Measurements from ENCODE around the gene SLC7A6OS.

The SLC7A6OS gene

DNA sequence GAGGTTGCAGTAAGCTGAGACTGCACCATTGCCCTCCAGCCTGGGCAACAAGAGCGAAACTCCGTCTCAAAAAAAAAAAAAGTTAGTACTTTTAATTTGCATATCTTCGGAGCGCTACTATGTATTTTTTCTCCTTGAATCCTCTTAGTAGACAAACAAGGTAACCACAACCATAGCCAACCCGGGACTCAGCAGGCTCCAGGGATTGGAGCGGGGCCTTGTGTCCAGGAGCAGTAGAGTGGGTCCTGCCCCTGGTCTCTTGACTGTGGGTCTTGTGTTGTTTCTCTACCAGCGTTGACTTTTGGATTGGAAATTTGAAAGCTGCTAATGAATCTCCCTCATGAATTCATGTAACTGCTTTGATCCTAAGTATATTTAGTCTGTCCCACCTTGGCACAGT is 32.4 kb upstream of the SLC7A6OS start:
- DNase-seq, result no peak

DNA sequence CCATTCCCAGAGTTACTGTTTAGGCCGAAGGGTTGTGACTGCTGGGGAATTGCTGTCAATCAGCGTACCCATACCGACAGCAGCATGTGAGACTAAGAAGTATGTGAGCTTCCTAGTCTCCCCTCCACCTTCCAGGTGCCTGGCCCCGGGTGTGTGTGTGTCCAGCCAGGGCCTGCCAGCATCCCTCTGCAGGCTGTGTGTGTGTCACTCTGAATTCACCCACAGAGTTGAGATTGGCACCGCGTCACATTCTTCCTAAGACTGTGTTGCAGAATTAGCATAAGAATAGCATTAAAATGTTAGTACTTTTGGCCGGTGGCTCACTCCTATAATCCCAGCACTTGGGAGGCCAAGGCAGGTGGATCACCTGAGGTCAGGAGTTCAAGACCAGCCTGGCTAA is 31.9 kb upstream of the SLC7A6OS start:
- DNase-seq, result no peak

DNA sequence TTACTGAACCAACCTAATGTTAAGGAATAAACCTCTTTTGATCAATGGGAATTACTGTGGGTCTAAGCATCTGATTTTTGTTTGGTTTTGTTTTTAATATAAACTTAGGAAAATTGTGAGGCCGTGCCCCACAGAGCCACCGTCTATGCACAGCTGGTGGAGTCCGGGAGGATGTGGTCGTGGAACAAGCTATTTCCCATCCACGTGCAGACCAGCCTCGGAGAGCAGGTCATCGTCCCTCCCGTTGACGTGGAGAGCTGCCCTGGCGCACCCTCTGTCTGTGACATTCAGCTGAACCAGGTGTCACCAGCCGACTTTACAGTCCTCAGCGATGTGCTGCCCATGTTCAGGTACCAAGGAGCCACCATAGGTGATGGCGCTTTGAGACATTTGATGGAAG is 28.5 kb upstream of the SLC7A6OS start:
- DNase-seq, result no peak

DNA sequence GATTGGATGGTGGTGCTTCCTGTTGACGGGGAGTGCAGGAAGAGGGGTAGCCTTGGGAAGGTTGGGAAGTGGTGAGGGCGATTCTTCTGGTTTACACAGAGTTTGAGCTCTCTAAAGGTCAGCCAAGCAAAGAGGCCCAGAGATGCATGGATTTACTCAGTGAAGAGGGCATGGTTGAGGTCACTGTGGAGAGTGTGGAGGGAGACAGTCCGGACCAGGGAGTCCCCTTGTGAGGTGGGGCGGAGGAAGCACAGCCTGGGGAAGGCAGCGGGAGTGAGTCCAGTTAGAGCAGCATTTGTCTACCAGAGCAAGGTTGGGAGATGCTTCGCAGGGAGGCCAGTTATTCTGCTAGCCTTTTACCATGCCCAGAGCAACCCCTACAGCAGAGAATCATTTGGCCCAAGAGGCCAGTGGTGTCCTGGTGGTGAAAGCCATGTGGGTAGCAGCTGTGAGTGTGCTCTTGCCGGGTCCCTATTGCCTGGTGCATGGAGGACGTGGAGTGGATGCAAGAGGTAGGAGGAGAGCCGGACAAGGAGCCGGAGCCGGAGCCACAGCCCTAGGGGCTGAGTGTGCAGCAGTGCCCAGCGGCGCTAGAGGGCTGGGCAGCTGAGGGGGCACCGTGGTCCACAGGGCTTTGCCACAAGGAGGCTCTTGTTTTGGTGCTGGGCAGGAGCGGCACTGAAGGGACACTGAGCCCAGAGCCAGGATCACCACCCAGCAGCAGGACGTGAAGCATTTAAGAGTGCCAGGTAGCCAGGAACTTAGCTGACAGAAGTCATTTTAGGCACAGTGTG is 27.8 kb upstream of the SLC7A6OS start:
- DNase-seq, result no peak

DNA sequence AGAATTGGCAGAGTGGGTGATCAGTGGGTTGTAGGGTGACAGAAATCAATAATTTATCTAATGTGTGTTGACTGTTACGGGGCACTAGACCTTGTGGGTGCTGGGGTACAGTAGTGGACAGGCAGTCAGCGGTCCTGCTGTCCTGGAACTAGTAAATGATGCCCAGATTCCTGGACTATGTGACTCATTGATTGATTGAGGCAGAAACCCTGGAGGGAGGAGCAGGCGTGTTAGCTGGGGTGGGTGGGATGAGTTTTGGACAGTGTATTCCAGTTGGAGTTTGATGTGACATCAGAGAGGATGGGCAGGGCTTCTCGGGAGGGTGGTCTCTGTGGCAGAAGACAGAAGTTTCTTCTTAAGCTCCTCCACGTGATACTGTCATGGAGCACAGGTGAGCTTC is 24.4 kb upstream of the SLC7A6OS start:
- no peak for DNase-seq

DNA sequence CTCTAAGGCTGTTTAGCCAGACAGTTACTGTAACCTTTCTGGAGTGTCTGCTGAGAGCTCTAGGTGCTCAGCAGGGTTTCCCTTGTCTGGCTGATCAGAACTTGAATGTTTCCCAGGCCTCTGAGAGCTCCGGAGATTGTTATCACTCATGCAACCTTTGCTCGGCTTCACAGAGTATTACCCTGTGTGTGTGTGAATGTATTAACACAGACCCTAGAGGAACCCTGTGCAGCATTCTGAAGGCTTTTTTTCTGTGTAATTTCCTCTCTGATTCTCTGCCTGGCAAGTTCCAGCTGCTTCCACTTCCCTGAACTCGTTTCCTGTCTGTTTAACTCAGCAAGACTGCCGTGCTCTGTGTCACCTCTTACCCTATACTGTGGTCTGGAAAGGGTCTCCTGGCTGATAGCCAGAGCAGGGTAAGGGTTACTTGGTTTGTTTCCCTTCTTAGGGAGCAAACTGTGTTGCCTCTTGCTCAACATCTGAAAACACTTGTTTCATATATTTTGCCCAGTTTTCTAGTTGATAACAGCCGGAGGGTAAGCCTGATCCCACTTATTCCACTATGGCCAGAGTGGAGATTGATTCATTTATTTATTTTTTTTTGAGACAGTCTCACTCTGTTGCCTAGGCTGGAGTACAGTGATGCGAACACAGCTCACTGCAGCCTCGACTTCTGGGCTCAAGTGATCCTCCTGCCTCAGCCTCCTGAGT is 21.8 kb upstream of the SLC7A6OS start:
- no peak for DNase-seq

DNA sequence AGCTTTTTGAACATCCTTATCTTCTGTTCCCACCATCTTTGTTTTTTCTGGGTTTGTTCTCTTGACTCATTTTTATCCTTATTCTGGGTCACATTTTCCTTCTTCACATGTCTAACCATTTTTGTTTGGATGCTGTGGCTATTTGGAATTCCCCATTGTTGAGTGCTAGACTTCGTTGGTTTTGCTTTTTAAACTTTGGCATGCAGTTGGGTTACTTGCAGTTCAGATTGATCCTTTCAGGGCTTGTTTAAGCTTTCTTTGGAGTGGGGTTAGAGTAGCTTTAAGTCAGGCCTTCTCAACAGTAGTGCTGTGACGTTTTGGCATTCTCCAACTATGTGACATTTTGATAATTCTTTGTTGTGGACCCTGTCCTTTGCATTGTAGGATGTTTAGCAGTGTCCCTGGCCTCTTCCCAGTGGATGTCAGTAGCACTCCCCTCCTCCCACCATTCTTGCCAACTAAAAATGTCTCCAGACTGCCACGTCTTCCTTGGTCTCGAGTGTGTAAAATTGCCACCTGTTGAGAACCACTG is 21.2 kb upstream of the SLC7A6OS start:
- no peak for DNase-seq

DNA sequence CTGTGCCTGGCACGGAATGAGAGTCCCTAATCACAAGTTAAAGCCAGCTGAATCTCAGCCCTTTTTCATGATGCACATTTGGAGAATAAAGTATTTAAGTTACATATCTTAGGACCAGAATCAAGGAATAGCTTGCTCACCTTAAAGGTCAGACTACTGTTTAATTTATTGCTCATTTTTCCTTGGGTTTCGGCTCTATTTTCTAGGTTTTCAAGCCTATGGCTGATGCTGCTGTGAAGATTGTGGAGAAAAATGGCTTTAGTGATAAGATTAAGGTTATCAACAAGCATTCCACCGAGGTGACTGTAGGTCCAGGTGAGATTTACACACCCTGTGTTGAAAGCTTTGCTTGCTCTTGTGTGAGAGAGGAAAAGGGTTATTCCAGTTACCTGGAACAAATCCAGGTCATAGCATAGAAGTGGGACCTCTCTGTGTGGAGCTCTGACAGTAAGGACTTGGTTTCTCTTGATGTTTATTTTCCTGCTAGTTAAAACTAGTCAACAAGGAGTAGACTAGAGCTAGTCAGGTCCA is 18.2 kb upstream of the SLC7A6OS start:
- no peak for DNase-seq

DNA sequence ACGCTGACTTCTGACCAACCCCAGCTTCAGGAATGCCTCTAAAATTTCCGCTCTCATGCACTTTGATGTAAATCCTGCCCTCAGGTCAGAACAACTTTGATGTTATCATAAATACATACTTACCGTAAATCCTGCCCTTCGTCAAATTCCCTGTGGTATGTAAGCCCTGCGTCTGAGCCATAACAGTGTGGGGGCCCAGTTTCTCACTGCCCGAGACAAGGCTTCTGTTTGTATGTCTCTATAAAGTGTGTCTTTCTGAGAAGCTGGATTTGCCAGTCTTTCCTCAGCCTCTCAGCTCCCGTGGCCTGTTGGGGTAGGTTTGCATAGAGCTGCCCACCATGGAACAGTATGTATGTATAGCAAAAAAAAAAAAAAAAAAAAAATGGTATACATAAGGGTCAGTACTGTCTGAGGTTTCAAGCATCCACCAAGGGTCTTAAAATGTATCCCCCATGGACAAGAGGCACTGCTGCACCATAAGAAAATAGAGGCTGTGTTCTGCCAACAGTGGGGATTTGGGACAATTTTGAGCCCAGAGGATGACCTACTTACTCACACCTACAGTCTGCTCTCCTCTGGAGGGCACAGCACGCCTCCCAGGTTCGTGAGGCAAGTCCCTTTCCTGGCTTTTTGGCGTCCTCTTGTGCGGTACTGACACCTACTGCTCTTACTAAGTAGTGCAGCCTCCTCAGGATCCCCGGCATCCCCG is 17.6 kb upstream of the SLC7A6OS start:
- DNase-seq, result peak; percentile 75

DNA sequence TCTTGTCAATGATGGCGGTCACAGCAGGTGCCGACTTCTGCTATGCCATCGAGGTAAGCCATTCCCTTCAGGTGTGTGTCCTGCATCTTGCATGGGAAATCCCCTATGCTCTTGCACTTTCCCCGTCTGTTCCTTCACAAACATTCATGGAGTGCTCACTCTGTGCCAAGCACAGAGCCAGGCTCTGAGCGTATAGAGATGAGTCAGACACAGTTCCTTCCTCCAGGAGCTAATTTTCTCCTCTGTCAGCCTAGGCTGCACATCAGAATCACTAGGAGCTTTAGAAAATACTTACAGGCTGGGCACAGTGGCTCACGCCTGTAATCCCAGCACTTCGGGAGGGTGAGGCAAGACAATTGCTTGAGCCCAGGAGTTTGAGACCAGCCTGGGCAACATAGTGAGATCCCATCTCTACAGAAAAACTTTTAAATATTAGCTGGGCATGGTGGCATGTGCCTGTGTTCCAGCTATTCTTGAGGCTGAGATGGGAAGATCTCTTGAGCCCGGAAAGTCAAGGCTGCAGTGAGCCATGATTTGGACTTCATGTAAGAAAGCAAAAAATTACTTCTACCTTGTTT is 14.1 kb upstream of the SLC7A6OS start:
- no peak for DNase-seq

DNA sequence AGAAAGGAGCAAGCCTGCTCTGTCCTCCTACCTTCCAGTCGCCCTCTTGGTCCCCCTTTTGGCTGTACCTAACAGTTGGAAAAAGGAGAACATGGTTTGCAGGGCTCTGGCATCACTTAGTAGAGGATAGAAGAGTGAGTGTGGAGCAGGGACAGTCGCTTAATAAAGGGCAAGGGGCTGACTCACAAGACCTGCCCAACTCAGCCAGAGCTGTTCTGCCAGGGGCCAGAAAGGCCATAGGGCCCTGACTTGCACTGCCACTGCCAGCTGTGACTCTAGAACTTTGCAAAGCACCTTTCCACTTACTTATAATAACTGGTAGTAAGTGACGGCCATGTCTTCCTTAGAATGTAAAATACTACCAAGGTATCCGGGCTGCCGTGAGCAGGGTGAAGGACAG is 13.6 kb upstream of the SLC7A6OS start:
- no peak for DNase-seq

DNA sequence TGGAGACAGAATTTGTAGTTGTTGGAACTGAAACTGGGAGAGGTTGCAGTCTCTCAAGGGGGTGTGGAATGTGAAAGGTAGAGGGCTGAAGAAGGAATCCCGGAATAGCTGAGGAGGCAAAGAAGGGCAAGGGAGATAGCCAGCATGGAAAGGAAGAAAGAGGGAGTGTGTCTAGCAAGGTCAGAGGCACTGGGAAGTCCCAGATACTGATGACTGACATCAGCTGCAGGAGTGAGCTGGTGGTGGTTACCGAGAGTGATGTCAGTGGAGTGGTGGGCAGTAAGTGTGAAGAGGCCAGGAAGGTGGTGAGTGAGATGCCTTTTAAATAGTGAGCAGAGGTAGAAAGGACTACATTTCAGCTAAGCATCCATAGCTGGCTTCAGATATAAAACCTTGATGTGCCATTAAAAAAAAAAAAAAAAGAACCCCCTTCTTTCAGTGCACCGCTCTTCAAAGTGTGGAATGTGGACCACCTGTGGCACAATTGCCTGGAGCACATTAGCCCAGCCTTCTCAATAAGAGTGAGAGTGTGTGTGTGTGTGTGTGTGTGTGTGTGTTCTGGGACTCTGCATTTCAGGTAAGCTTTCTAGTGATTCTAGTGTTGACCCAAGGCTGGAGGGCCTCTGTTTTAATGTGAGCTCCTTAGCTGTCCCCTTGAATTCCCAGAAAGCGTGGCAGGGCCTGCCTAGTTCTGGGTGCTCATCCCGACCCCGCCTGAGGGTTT is 8.6 kb upstream of the SLC7A6OS start:
- DNase-seq, result no peak

DNA sequence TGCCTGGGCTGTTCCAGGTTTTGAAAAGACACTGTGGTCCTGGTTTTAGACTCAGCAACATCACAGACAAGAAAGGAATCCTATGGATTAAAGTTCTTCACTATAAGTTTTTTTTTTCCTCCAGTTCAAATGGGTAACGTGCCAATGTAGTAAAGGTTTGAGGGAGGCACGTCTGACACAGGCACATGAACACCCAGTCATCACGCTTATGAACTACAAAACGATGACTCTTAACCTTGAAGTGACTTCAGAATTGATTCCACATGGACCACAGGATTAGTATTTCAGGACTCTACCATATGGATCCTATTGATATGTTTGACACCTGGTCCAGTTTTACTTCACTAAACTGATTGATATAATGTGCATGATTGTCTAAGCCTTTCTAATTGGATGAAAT is 2.4 kb upstream of the SLC7A6OS start:
- no peak for DNase-seq

DNA sequence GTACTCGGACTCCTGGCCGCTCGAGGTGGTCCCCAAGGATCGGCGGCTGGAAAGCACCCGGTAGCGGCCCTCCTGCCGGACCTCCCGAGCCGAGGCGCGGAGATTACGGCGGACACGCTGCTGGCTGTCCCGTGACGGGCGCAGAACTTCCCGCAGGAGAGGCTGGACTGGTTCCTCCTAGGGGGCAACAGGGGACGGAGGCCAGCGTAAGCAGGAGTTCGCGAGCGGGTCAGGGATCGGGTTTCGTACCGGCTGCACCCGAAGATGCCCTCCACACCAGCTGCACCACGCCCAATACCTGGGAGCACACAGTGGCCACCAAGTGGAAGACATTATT is 341 bp downstream of the SLC7A6OS start:
- DNase-seq, result no peak

DNA sequence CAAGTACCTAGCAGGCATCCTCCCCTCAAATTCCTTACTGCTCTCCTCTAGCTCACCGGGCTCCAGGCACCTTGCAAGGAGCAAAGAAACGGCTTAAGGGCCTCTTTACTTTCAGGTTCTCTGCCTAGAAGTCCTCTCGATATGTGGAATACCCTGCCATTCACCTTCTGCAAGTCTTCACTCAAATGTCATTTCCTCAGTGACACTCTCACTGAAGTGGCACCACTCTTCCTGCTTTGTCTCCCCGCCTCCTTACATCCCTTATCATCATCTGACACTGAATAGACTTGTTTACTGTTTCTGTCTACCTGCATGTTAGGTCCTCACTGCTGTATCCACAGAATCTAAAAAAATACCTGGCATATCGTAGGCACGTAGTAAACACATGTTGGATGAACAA is 947 bp downstream of the SLC7A6OS start:
- no peak for DNase-seq

DNA sequence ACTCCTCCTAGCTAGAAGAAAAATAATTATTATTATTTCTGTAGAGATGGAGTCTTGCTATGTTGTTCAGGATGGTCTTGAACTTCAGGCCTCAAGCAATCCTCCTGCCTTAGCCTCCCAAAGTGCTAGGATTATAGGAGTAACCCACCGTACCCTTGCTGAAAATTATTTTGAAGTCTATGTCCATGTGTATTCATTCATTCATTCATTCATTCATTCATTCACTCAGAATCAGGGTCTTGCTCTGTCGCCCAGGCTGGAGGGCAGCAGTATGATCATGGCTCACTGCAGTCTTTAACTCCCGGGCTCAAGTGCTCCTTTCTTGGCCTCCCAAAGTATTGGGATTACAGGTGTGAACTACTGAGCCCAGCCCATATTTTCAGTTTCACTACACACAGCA is 4.1 kb downstream of the SLC7A6OS start:
- no peak for DNase-seq

DNA sequence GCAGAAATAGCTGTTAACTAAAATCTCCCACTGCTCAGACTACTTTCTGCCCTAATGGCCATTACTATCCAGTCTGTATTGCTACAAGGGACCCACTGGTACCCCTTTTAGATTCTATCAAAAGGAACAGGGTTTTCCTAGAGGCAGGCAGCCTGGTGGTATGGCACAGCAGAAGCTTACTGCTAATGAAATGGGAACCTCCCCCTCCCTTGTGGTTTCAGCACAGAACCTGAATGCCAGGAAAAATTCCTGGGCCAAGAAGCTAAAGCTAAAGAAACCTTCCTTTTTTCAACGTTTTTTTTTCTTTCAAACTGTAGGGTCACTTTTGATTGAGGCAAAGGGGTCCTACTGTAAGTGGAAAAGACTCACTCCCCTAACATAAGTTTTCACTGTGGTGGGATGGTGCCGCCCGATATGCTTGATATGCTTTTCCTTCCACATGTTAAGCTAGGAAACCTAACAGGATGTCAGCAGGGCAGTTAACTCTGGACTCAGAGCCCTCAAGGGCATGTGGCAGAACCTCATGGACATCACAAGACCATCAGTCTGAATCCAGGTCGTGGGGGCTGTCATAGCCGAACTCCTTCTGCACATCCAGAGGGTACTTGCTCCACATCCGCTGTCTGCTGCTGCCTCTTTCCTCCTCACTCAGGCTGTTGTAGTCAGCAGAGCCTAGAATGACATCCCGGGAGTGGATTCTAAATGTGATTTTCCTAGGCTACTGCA is 9.8 kb downstream of the SLC7A6OS start:
- no peak for DNase-seq

DNA sequence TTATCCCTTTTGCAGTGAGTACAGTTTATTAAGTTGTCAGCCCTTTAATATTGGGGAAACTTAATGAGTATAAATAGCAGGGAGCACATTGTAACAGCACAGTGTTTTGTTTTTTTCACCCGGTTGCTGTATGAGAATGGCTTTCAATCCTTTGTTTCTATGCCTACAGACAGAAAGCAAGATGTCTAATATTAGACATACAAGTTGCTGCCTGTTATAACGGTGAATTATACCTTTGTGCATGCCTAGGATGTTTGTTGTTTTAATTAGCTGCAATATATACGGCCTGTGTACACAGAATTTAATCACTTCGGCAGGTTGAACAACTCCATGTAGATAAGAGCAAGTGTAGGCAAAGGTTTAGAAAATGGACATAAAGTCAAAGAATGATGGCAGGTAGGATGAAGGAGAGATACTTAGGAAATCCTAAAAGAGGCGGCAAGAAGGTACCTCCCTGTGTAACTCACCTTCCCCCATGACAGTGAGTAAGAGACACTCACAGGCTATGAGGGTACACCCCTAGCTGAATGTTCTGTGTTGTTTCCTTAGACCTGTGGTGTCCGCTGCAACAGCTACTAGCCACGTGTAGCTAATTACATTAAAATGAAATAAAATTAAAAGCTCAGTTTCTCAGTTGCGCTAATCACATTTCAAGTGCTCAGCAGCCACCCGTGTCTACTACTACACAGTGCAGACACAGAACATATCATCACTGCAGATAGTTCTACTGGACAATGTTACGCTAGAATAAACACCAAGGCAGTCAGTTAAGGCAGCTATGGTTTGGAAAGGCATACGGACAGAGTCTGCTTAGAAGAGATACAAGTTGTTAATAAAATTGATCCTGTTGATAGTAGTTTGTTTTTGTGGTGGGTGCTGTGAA is 10.9 kb downstream of the SLC7A6OS start:
- no peak for DNase-seq

DNA sequence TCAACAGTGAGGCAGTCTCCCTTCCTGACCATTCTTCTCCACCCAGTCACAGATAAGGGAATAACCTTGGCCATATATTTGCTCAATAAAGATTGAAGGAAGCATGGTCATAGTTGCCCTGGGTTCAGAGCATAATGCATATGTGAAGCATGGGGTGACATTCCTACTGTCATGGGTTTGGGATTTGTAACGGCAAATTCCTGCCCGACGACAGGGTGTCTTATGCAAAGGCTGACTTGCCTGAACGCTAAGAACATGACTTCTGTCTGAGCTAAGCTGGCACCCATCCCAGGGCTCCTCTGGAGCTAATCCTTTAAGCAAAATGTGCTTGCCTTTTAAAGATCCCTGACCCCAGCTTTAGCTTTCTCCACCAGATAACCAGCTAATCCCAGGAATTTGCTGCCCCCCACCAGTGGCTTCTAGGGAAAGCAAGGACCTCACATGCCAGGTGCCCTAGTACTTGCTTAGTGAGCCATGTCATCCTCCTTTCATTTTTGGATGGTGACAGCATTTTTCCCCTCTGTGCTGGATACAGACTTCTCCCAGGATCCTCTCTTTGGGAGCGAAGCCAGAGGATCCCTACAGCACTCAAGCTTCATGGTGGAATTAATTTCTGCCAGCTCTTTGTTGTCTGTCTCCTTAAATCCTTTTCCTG is 11.7 kb downstream of the SLC7A6OS start:
- DNase-seq, result peak; percentile 39

DNA sequence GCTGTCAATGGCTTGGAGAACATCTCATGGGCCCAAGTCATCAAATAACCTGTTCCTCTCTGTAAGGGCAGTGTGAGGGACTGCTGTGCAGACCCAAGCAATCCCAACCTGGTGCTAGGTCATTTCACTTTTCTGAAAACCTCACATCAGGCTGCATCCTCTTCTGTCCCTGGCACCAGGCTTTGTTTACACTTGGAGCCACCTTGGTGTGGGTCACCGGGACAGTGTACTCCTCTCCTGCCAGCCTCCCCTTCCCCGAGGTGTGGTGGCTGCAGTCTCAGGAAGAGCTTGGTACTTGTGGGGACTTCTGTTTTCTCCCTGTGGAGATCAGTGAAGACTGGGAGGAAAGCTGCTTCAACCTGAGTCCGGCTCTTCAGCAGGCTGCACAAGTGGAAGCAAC is 12.4 kb downstream of the SLC7A6OS start:
- no peak for DNase-seq
